Activated gamma-delta T cell treated with Interleukin-2 at 50 U/mL for 16 hours (primary cell): Measurements from ENCODE around the gene CMC4.

Source experiments
- DNase-seq: peaks from one replicate; pipeline ENCODE4 v3.0.0-alpha.2; 2020

Gene CMC4

GRCh38 chrX:155070975-155071693 lies at the start of gene CMC4, which contains the start of the genes BRCC3 and MTCP1:
Gene CMC4, minus strand, starts transcription at chrX:155071136. Its CDS starts 7,113 bp downstream, at chrX:155064023.
Gene BRCC3, plus strand, starts transcription at chrX:155071508. Its CDS starts 20 bp downstream, at chrX:155071528.
Gene MTCP1, minus strand, starts transcription at chrX:155071136. Its CDS starts 5,126 bp downstream, at chrX:155066010.
- DNase-seq, result peak; percentile 67

GRCh38 chrX:155115174-155115819 lies 44.4 kb upstream of the CMC4 start:
- no peak for DNase-seq

GRCh38 chrX:155113097-155113496 lies 42.2 kb upstream of the CMC4 start:
- no peak for DNase-seq

GRCh38 chrX:155112171-155112570 lies 41.2 kb upstream of the CMC4 start:
- DNase-seq, result no peak

GRCh38 chrX:155108427-155108826 lies 37.5 kb upstream of the CMC4 start:
- no peak for DNase-seq

- DNase-seq, result no peak
These were observed 35.0 kb upstream of the CMC4 start for GRCh38 chrX:155105919-155106318.

- DNase-seq, result peak; percentile 19
These were observed 23.6 kb upstream of the CMC4 start for GRCh38 chrX:155094468-155095061.

GRCh38 chrX:155086961-155087735 lies 16.2 kb upstream of the CMC4 start:
- no peak for DNase-seq

GRCh38 chrX:155086202-155086840 lies 15.4 kb upstream of the CMC4 start:
- peak; percentile 22 for DNase-seq

- no peak for DNase-seq
These were observed 851 bp upstream of the CMC4 start for GRCh38 chrX:155071694-155072280.

- DNase-seq, result no peak
These were observed 317 bp downstream of the CMC4 start for GRCh38 chrX:155070663-155070974.

- DNase-seq, result no peak
These were observed 898 bp downstream of the CMC4 start for GRCh38 chrX:155070038-155070437.

- DNase-seq, result no peak
These were observed 1.5 kb downstream of the CMC4 start for GRCh38 chrX:155069414-155069813.

- DNase-seq, result no peak
These were observed 2.8 kb downstream of the CMC4 start for GRCh38 chrX:155068165-155068564.

- DNase-seq, result no peak
These were observed 5.8 kb downstream of the CMC4 start for GRCh38 chrX:155065035-155065734.

GRCh38 chrX:155061760-155062159 lies 9.2 kb downstream of the CMC4 start:
- DNase-seq, result no peak

- peak; percentile 45 for DNase-seq
These were observed 13.8 kb downstream of the CMC4 start for GRCh38 chrX:155056877-155057792.

- no peak for DNase-seq
These were observed 14.5 kb downstream of the CMC4 start for GRCh38 chrX:155056471-155056870.

GRCh38 chrX:155055494-155055893 lies 15.4 kb downstream of the CMC4 start:
- no peak for DNase-seq

- DNase-seq, result no peak
These were observed 16.7 kb downstream of the CMC4 start for GRCh38 chrX:155054255-155054654.

GRCh38 chrX:155053656-155054055 lies 17.3 kb downstream of the CMC4 start:
- DNase-seq, result no peak
